ENCODE data around the gene ROR1.
A peak's percentile ranks its signal among the peaks of the same experiment; 100 is the strongest.

ROR1 gene

GRCh38 chr1:63773815-63774616, at the start of gene ROR1:
TSS of gene ROR1 (plus strand) at chr1:63774017.
- peak; percentile 89 for DNase-seq (ENCODE audit: low spot score)

DNA sequence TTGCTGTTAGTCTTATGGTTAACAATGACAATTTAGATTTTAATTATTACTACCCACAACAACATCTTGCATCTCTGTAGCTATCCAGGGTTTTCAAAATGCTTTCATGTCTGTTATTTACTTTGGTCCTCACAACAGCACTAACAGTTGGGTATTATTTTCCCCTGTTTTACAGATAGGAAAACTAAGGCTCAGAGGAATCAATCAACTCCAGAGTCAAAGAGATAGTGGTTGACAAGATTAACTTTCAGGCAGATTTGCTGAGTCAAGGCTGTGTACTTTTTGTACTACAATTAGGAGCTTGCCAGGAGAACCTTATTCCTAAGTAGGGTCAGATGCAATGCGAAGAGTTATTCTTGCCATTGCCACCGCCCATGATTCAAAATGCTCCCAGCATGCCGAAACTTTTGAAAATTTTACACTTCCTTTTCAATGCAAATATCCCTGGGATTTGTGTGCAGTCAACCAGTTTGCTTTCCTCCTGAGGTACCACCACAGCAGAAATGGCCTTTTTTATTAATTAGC, 49.4 kb upstream of the ROR1 start:
- DNase-seq (ENCODE audit: low spot score): no peak

- no peak for DNase-seq (ENCODE audit: low spot score)
Measured at GRCh38 chr1:63728611-63729226, 45.1 kb upstream of the ROR1 start.

DNA sequence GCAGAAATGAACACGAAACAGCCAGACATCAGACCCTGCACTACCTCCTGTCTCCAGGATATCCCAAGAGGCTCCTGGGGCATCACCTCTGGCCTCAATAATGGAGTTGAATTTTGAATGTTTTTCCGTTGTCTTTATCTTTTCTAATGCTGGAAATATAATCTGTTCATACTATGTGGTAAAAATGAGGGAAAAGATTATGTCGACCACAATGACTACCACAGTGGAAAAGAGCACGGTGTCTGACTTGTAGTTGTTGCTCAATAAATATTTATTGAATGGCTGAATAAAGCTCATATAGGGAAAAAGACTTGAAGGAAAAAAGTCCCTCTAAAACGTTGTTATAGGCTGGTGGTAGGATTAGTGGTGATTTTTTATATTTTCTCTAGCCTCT, 44.6 kb upstream of the ROR1 start:
- no peak for DNase-seq (ENCODE audit: low spot score)

DNA sequence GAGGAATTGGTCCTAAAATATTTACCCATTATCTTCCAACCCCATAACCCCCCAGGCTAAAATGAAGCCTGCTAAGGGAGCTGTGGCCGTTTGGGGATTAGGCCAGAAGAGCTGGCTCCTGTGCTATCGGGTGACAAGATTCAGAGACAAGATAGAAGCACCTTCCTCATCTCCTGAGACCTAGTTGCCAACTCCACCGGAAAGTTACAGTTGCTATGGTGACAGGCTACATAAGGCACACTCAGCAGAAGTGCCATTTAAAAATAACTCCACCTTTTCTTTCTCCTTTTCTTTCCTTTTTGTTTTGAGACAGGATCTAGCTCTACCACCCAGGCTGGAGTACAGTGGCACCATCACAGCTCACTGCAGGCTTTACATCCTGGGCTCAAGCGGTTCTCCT, 43.6 kb upstream of the ROR1 start:
- peak; percentile 64 for DNase-seq (ENCODE audit: low spot score)

- DNase-seq (ENCODE audit: low spot score): peak; percentile 98
Measured at GRCh38 chr1:63731117-63732043, 42.4 kb upstream of the ROR1 start.

GRCh38 chr1:63732666-63733065, 41.2 kb upstream of the ROR1 start:
- DNase-seq (ENCODE audit: low spot score): peak; percentile 80

DNA sequence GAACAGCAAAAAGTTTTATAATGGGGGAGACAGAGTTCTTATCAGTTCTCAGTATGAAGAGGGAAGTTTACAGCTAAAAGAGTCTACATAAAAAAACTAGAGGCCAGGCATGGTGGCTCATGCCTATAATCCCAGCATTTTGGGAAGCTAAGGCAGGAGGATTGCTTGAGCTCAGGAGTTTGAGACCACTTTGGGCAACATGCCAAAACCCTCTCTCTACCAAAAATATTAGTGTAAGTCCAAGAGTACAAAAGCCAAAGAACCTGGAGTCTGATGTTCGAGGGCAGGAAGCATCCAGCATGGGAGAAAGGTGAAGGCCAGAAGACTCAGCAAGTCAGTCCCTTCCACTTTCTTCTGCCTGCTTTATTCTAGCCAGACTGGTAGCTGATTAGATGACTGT, 35.0 kb upstream of the ROR1 start:
- no peak for DNase-seq (ENCODE audit: low spot score)

DNA sequence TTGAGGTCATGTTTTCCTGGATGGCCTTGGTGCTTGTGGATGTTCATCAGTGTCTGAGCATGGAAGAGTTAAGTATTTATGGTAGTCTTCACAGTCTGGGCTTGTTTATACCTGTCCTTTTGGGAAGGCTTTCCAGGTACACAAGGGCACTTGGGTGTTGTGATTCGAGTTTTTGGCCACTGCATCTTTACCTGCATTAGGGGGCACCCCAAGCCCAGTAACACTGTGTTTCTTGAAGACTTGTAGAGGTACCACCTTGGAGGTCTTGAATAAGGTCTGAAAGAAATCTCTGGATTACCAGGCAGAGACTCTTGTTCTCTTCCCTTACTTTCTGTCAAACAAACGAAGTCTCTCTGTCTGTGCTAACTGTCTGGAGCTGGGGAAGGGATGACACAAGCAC, 34.4 kb upstream of the ROR1 start:
- no peak for DNase-seq (ENCODE audit: low spot score)

DNA sequence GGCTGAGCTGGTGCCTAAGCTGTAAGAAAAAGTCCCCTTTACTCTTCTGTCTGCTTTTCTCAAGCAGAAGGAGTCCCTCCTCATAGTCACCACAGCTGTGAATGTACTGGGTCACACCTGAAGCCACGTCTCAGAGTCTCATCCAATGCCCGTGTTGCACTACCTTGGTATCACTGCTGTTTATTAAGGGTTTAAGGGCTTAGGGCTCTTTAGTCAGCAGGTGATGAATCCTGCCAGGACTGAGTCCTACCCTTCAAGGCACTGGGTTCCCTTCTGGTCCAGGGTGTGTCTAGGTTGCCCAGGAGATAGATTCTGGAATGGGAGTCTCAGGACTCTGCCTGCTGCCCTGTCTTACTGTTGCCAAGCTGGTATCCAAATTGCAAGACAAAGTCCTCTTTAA, 33.4 kb upstream of the ROR1 start:
- no peak for DNase-seq (ENCODE audit: low spot score)

- DNase-seq (ENCODE audit: low spot score): no peak
Measured at GRCh38 chr1:63742526-63742925, 31.3 kb upstream of the ROR1 start.

DNA sequence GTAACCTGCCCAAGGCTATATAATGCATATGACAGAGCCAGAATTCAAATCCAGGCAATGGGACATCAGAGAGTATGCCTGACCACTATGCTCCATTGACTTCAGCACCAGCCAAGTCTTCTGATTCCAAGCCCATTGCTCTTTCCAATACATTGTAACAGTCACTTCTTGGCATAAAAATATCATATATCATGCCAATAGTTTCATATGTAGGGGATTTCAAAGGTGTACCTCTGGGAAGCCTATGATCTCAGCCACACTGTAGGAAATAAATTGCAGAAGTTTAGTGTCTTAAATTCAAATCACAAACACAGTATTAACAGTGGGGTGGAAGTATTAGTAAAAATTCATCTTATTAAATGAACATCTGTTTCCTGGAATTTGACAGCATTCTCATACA, 30.0 kb upstream of the ROR1 start:
- no peak for DNase-seq (ENCODE audit: low spot score)

GRCh38 chr1:63746129-63746864, 27.5 kb upstream of the ROR1 start:
- DNase-seq (ENCODE audit: low spot score): peak; percentile 84

DNA sequence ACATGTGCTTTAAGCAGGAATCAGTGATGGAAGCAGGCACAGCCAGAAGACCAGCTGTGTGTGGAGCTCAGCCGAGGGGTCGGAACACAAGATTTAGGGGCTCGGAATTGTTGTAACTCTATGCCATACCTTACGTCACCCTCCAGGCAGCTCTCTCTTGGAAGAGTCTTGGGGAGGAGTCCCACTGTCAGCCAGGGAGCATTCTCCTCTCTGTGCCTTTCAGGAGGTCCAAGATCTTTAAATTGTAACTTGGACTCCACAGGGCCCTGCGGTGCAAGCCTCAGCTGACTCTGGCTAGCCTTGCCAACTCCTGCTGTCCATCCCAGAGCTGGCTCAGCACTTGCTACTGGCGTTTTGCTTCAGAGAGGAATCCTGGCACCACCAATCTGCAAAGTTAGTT, 26.4 kb upstream of the ROR1 start:
- no peak for DNase-seq (ENCODE audit: low spot score)

DNA sequence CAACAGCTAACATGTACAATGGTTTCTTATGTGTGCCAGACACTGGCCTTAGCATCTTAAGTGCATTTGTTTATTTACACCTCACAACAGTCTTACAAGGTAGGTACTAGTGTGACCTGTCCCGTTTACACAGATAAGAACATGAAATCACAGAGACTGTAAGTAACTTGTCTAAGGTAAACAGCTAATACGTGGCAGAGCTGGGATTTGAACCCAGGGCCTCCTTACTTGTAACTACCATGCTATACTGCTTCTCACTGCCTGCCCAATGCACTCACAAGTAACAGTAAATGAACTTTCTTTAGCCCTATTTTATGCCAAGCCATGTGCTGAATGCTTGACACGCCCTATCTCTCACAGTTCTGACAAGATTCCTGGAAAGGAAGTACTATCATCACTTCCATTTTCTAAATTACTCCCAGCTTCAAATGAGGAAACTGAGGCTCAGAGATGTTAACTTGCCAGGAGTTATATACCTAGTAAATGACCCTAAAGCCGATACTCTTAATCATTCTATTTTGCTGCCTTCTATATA, 25.7 kb upstream of the ROR1 start:
- no peak for DNase-seq (ENCODE audit: low spot score)

- no peak for DNase-seq (ENCODE audit: low spot score)
Measured at GRCh38 chr1:63748641-63749040, 25.2 kb upstream of the ROR1 start.

- DNase-seq (ENCODE audit: low spot score): no peak
Measured at GRCh38 chr1:63750721-63751120, 23.1 kb upstream of the ROR1 start.

GRCh38 chr1:63752176-63752575, 21.6 kb upstream of the ROR1 start:
- no peak for DNase-seq (ENCODE audit: low spot score)

DNA sequence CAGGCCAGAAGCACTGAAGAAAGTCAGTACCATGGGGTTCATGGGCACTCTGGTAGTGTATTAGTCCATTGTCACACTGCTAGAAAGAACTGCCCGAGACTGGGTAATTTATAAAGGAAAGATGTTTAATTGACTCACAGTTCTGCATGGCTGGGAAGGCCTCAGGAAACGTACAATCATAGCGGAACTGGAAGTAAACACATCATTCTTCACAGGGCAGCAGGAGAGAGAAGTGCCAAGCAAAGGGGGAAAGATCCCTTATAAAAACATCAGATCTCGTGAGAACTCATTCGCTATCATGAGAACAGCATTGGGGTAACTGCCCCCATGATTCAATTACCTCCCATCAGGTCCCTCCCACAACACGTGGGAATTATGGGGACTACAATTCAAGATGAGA, 20.2 kb upstream of the ROR1 start:
- DNase-seq (ENCODE audit: low spot score): peak; percentile 15

- DNase-seq (ENCODE audit: low spot score): no peak
Measured at GRCh38 chr1:63756839-63757238, 17.0 kb upstream of the ROR1 start.

DNA sequence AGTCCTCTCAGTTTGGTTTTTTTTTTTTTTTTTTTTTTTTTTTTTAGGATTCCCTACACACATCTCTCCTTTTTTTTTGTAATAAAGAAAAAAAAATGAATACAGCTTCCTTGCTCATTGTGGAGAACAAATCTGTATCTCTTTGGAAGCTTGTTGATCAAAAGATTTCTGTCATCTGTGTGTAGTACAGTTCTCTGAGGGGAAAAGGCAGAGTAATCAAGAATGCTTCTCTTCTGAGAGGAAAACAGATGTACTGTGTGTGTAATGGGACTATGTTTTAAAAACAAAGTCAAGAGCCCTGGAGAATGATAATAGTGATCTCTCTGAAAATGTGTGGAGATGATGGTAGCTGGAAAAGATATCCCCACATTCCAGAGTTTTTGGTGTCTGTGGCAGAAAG, 16.5 kb upstream of the ROR1 start:
- DNase-seq (ENCODE audit: low spot score): no peak

- DNase-seq (ENCODE audit: low spot score): no peak
Measured at GRCh38 chr1:63758791-63759190, 15.0 kb upstream of the ROR1 start.
